ENCODE data around the gene RAB11A.

DNA sequence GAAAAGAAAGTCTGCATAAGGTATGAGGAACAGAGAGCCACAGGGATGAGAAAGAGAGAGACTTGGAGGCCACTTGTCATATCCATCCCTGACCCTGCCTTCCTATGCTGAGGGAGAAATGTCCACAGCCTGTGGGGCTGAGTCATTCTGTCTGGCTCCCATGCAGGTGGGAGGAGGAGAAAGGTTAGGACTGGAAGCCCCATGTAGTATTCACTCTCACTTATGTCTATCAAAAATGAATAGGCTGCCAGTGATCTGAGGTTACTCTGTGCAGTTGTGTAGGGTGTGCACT is 71.3 kb downstream of the RAB11A start:
- TF ChIP-seq, protein P1, sequence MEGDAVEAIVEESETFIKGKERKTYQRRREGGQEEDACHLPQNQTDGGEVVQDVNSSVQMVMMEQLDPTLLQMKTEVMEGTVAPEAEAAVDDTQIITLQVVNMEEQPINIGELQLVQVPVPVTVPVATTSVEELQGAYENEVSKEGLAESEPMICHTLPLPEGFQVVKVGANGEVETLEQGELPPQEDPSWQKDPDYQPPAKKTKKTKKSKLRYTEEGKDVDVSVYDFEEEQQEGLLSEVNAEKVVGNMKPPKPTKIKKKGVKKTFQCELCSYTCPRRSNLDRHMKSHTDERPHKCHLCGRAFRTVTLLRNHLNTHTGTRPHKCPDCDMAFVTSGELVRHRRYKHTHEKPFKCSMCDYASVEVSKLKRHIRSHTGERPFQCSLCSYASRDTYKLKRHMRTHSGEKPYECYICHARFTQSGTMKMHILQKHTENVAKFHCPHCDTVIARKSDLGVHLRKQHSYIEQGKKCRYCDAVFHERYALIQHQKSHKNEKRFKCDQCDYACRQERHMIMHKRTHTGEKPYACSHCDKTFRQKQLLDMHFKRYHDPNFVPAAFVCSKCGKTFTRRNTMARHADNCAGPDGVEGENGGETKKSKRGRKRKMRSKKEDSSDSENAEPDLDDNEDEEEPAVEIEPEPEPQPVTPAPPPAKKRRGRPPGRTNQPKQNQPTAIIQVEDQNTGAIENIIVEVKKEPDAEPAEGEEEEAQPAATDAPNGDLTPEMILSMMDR (IDR thresholded peaks at IDR 0.05) = no peak
- TF ChIP-seq PRRX2 (CRISPR knock-in tag; IDR thresholded peaks at IDR 0.05) = no peak
- no peak for TF ChIP-seq ZNF317 (CRISPR knock-in tag; IDR thresholded peaks at IDR 0.05; ENCODE audit: borderline replicate concordance, low read depth)
- TF ChIP-seq TEAD4 (CRISPR knock-in tag; IDR thresholded peaks at IDR 0.05) = no peak
- TF ChIP-seq, protein P2, sequence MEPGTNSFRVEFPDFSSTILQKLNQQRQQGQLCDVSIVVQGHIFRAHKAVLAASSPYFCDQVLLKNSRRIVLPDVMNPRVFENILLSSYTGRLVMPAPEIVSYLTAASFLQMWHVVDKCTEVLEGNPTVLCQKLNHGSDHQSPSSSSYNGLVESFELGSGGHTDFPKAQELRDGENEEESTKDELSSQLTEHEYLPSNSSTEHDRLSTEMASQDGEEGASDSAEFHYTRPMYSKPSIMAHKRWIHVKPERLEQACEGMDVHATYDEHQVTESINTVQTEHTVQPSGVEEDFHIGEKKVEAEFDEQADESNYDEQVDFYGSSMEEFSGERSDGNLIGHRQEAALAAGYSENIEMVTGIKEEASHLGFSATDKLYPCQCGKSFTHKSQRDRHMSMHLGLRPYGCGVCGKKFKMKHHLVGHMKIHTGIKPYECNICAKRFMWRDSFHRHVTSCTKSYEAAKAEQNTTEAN (CRISPR knock-in tag; IDR thresholded peaks at IDR 0.05) = no peak
- TF ChIP-seq NFE2L1 (CRISPR knock-in tag; IDR thresholded peaks at IDR 0.05) = no peak
- TF ChIP-seq CBFB (CRISPR knock-in tag; IDR thresholded peaks at IDR 0.05; ENCODE audit: low read depth) = no peak
- TF ChIP-seq, protein P3, sequence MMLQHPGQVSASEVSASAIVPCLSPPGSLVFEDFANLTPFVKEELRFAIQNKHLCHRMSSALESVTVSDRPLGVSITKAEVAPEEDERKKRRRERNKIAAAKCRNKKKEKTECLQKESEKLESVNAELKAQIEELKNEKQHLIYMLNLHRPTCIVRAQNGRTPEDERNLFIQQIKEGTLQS (CRISPR knock-in tag; conservative IDR thresholded peaks at IDR 0.05) = no peak
- no peak for TF ChIP-seq KAT7 (CRISPR knock-in tag; IDR thresholded peaks at IDR 0.05; ENCODE audit: borderline replicate concordance)
- no peak for TF ChIP-seq NR2C2 (CRISPR knock-in tag; IDR thresholded peaks at IDR 0.05)
- TF ChIP-seq, protein P4, sequence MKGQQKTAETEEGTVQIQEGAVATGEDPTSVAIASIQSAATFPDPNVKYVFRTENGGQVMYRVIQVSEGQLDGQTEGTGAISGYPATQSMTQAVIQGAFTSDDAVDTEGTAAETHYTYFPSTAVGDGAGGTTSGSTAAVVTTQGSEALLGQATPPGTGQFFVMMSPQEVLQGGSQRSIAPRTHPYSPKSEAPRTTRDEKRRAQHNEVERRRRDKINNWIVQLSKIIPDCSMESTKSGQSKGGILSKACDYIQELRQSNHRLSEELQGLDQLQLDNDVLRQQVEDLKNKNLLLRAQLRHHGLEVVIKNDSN (CRISPR knock-in tag; IDR thresholded peaks at IDR 0.05) = no peak
- TF ChIP-seq, protein P5, sequence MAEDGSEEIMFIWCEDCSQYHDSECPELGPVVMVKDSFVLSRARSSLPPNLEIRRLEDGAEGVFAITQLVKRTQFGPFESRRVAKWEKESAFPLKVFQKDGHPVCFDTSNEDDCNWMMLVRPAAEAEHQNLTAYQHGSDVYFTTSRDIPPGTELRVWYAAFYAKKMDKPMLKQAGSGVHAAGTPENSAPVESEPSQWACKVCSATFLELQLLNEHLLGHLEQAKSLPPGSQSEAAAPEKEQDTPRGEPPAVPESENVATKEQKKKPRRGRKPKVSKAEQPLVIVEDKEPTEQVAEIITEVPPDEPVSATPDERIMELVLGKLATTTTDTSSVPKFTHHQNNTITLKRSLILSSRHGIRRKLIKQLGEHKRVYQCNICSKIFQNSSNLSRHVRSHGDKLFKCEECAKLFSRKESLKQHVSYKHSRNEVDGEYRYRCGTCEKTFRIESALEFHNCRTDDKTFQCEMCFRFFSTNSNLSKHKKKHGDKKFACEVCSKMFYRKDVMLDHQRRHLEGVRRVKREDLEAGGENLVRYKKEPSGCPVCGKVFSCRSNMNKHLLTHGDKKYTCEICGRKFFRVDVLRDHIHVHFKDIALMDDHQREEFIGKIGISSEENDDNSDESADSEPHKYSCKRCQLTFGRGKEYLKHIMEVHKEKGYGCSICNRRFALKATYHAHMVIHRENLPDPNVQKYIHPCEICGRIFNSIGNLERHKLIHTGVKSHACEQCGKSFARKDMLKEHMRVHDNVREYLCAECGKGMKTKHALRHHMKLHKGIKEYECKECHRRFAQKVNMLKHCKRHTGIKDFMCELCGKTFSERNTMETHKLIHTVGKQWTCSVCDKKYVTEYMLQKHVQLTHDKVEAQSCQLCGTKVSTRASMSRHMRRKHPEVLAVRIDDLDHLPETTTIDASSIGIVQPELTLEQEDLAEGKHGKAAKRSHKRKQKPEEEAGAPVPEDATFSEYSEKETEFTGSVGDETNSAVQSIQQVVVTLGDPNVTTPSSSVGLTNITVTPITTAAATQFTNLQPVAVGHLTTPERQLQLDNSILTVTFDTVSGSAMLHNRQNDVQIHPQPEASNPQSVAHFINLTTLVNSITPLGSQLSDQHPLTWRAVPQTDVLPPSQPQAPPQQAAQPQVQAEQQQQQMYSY (CRISPR knock-in tag; IDR thresholded peaks at IDR 0.05) = no peak
- TF ChIP-seq, protein P6, sequence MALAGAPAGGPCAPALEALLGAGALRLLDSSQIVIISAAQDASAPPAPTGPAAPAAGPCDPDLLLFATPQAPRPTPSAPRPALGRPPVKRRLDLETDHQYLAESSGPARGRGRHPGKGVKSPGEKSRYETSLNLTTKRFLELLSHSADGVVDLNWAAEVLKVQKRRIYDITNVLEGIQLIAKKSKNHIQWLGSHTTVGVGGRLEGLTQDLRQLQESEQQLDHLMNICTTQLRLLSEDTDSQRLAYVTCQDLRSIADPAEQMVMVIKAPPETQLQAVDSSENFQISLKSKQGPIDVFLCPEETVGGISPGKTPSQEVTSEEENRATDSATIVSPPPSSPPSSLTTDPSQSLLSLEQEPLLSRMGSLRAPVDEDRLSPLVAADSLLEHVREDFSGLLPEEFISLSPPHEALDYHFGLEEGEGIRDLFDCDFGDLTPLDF (CRISPR knock-in tag; IDR thresholded peaks at IDR 0.05) = no peak

Data from WTC11 (cell line).